Smooth muscle cell (in vitro differentiated cells): ENCODE measurements around the gene UQCRHL. TPM values are rescaled to one million over a fixed set of nuclear protein-coding genes. Genes with fewer than 3 reads are reported as not detected.

Experiments used
- DNase-seq: peaks from one replicate; lab custom pipeline; 2025; ENCODE audit not compliant: unreplicated experiment; lab: John Stamatoyannopoulos, UW
- H2AFZ ChIP-seq: fragments of 200-600 bp; sonication (generic); 2 replicates; pipeline ENCODE4 v1.6.0; 2016; ENCODE audit warnings: antibody characterized with exemption, low read depth, mild to moderate bottlenecking
- H3F3A ChIP-seq: fragments of 200-600 bp; sonication (generic); 2 replicates; pipeline ENCODE4 v1.6.0; 2017; ENCODE audit warnings: antibody characterized with exemption, low read depth
- H3K27ac ChIP-seq: fragments of 200-600 bp; sonication (generic); 2 replicates; pipeline ENCODE4 v1.5.1; 2016; ENCODE audit warnings: low read depth, mild to moderate bottlenecking
- H3K27me3 ChIP-seq: fragments of 200-600 bp; sonication (generic); 2 replicates; pipeline ENCODE4 v1.6.1; 2016; ENCODE audit warnings: low read depth, mild to moderate bottlenecking
- H3K36me3 ChIP-seq: fragments of 200-600 bp; sonication (generic); 2 replicates; pipeline ENCODE4 v1.5.1; 2016; ENCODE audit warnings: low read depth
- H3K4me1 ChIP-seq: fragments of 200-600 bp; sonication (generic); 2 replicates; pipeline ENCODE4 v1.5.1; 2016; ENCODE audit warnings: low read depth
- H3K4me2 ChIP-seq: fragments of 200-600 bp; sonication (generic); 2 replicates; pipeline ENCODE4 v1.6.0; 2016; ENCODE audit warnings: mild to moderate bottlenecking
- H3K4me3 ChIP-seq: fragments of 200-600 bp; sonication (generic); 2 replicates; pipeline ENCODE4 v1.5.1; 2016; ENCODE audit warnings: mild to moderate bottlenecking
- H3K79me2 ChIP-seq: fragments of 200-600 bp; sonication (generic); 2 replicates; pipeline ENCODE4 v1.6.0; 2016; ENCODE audit warnings: low read depth, mild to moderate bottlenecking
- H3K9ac ChIP-seq: fragments of 200-600 bp; sonication (generic); 2 replicates; pipeline ENCODE4 v1.6.0; 2016; ENCODE audit warnings: low read depth
- H3K9me3 ChIP-seq: fragments of 200-600 bp; sonication (generic); replicated peaks from 2 replicates; pipeline ENCODE4 v1.5.1; 2016; ENCODE audit warnings: low read depth
- H4K20me1 ChIP-seq: fragments of 200-600 bp; sonication (generic); 2 replicates; pipeline ENCODE4 v1.6.0; 2016; ENCODE audit warnings: low read depth
- WGBS: methylation state at CpG from one replicate; pipeline ENCODE4 v1.1.7; 2016; ENCODE audit warnings: low lambda C conversion rate; 5-methylcytosine and 5-hydroxymethylcytosine counted together
- polyA plus RNA-seq: library from polyadenylated mRNA; unstranded; fragments of >200 nt; fragmentation: Nextera tagmentation; extraction: Ambion mirVana; gene quantifications from 2 replicates; pipeline ENCODE4 v1.2.1, GENCODE V29; 2016
- total RNA-seq: library from RNA; depleted of rRNA; stranded (reverse); fragments of >200 nt; gene quantifications from 2 replicates; pipeline ENCODE4 v1.2.3, GENCODE V29; 2014
- TF ChIP-seq, protein P1 (sequence below): fragments of 200-600 bp; sonication (generic); IDR thresholded peaks from 2 replicates; pipeline ENCODE4 v1.5.1; 2017; ENCODE audit warnings: borderline replicate concordance, mild to moderate bottlenecking, antibody characterized with exemption; ENCODE audit not compliant: insufficient read depth, poor library complexity, severe bottlenecking

The UQCRHL gene
- total and polyA plus RNA-seq, 2 experiments from 2014 or later, result 1.1 to 4.4 TPM

DNA sequence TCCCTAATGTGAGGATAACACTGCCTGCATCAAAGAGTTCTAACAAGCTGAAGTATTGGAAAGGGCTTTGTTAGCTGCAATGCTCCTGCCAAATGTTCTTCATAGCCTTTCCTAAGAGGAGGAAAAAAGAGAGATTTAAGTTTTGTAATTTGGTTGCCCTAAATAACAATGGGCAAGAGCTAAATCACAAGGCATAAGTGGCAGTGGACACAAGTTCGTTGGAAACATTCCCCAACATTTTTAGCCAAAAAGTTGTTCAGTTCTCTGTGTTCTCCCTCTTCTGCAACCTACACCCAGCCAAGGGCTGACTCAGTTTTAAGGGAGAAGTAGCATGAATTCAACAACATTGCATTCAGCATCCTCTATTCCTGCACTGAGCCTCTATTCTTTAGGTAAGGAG lies 2.6 kb upstream of the UQCRHL start:
- no peaks in the 10 kb centered on the region for H3K79me2 ChIP-seq
- 89% methylated on average over 1 of the region's 1 CpG for WGBS
- no peaks in the 10 kb centered on the region for H3K9me3 ChIP-seq
- H3K4me1 ChIP-seq, result no peaks in the 10 kb centered on the region
- no peaks in the 10 kb centered on the region for H3K27me3 ChIP-seq
- H3K4me3 ChIP-seq, result no peak overlapping the region
- no peak overlapping the region for H2AFZ ChIP-seq
- H3K36me3 ChIP-seq, result no peaks in the 10 kb centered on the region
- H3K27ac ChIP-seq, result no peak overlapping the region
- H3K9ac ChIP-seq, result no peak overlapping the region
- TF ChIP-seq, protein P1, sequence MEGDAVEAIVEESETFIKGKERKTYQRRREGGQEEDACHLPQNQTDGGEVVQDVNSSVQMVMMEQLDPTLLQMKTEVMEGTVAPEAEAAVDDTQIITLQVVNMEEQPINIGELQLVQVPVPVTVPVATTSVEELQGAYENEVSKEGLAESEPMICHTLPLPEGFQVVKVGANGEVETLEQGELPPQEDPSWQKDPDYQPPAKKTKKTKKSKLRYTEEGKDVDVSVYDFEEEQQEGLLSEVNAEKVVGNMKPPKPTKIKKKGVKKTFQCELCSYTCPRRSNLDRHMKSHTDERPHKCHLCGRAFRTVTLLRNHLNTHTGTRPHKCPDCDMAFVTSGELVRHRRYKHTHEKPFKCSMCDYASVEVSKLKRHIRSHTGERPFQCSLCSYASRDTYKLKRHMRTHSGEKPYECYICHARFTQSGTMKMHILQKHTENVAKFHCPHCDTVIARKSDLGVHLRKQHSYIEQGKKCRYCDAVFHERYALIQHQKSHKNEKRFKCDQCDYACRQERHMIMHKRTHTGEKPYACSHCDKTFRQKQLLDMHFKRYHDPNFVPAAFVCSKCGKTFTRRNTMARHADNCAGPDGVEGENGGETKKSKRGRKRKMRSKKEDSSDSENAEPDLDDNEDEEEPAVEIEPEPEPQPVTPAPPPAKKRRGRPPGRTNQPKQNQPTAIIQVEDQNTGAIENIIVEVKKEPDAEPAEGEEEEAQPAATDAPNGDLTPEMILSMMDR, result no peak
- no peaks in the 10 kb centered on the region for H4K20me1 ChIP-seq
- no peaks in the 10 kb centered on the region for H3F3A ChIP-seq
- no peak for DNase-seq
- no peak overlapping the region for H3K4me2 ChIP-seq

DNA sequence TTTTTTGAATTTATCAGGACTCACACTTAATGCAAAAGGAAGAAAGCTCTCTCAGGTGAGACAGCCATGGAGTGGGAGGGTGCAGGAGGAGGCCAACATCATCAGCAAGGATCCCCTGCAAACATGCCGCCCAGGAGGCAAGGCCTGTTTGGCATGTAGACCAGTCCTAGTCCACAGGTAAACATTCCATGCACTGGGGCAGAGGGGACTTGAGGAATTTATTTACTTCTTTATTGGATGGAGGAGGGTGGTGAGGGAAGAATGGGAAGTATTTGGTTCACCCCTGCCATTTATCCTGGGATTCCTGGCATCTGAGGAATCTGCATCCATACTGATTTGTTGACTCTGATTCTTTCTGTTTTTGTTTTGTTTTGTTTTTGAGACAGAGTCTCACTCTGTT lies 1.5 kb upstream of the UQCRHL start:
- H3K79me2 ChIP-seq, result no peaks in the 10 kb centered on the region
- no peak overlapping the region for H3K27ac ChIP-seq
- no peak for DNase-seq
- H3K9me3 ChIP-seq, result no peaks in the 10 kb centered on the region
- no peak overlapping the region for H3K4me2 ChIP-seq
- no peak overlapping the region for H2AFZ ChIP-seq
- no peaks in the 10 kb centered on the region for H3F3A ChIP-seq
- no peaks in the 10 kb centered on the region for H3K27me3 ChIP-seq
- no peak overlapping the region for H3K9ac ChIP-seq
- TF ChIP-seq, protein P1, result no peak
- H3K36me3 ChIP-seq, result no peaks in the 10 kb centered on the region
- H3K4me3 ChIP-seq, result no peak overlapping the region
- WGBS, result 88% methylated on average over 1 of the region's 1 CpG
- no peaks in the 10 kb centered on the region for H3K4me1 ChIP-seq
- no peaks in the 10 kb centered on the region for H4K20me1 ChIP-seq

- no peak overlapping the region for H3K9ac ChIP-seq
- no peaks in the 10 kb centered on the region for H3F3A ChIP-seq
- no peak overlapping the region for H3K4me2 ChIP-seq
- no peak for DNase-seq
- 98% methylated on average over 10 of the region's 10 CpGs for WGBS
- no peak overlapping the region for H3K4me3 ChIP-seq
- H3K9me3 ChIP-seq, result no peaks in the 10 kb centered on the region
- H3K36me3 ChIP-seq, result no peaks in the 10 kb centered on the region
- no peaks in the 10 kb centered on the region for H4K20me1 ChIP-seq
- no peaks in the 10 kb centered on the region for H3K79me2 ChIP-seq
- TF ChIP-seq, protein P1, result no peak
- H3K4me1 ChIP-seq, result no peaks in the 10 kb centered on the region
- no peak overlapping the region for H2AFZ ChIP-seq
- no peaks in the 10 kb centered on the region for H3K27me3 ChIP-seq
- H3K27ac ChIP-seq, result no peak overlapping the region
These were observed 328 bp downstream of the UQCRHL start for GRCh38 chr1:15807121-15807520.

- peaks cover 14% of the 10 kb centered on the region for H3K4me1 ChIP-seq
- H3K9ac ChIP-seq, result no peak overlapping the region
- H3K27ac ChIP-seq, result no peak overlapping the region
- peaks cover 11% of the 10 kb centered on the region for H3F3A ChIP-seq
- no peak overlapping the region for H2AFZ ChIP-seq
- DNase-seq, result no peak
- no peaks in the 10 kb centered on the region for H3K9me3 ChIP-seq
- no peaks in the 10 kb centered on the region for H3K79me2 ChIP-seq
- WGBS, result 85% methylated on average over 8 of the region's 8 CpGs
- H4K20me1 ChIP-seq, result no peaks in the 10 kb centered on the region
- H3K4me2 ChIP-seq, result no peak overlapping the region
- H3K4me3 ChIP-seq, result no peak overlapping the region
- no peaks in the 10 kb centered on the region for H3K27me3 ChIP-seq
- H3K36me3 ChIP-seq, result no peaks in the 10 kb centered on the region
- TF ChIP-seq, protein P1, result no peak
These were observed 3.4 kb downstream of the UQCRHL start for GRCh38 chr1:15804060-15804459.
